Measurements from ENCODE around the gene TTBK1.

Gene TTBK1

DNA sequence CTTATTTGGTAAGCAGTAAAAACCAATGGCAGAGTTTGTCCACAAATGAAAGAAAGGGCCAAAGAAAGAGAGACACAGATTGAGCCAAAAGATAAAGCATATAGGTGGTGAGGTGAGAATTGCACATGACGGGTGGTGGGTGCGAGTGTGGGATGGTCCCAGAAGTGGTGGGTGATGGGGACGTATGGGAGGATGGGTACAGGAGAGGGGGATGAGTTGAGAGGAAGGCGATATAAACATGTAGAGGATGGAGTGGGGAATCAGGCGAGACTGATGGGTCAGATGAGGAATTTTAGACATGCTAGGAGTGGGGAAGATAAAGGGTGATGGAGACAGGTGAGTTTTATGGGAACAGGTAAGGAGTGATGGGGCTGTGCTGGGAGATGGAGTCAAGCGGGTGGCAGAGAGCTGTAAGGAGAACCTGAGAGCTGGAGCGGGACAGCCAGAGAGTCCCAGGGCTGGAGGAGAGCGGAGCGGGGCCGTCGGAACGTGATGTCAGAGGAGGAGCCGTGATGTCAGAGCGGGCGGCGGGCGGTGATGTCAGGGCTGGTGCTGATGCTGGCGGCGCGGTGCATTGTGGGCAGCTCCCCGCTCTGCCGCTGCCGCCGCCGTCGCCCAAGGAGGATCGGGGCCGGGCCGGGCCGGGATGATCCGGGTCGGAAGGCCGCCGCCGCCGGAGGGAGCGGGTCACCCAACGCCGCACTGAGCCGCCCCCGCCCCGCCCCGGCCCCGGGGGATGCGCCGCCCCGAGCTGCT, at the start of gene TTBK1:
Gene TTBK1, plus strand, starts transcription at position 574 of the 756 bp plus-strand sequence. CDS start 3,180 bp downstream, outside the sequence.
- DNase-seq (ENCODE audit: low spot score) = no peak

GRCh38 chr6:43193929-43194328, 49.4 kb upstream of the TTBK1 start:
- DNase-seq (ENCODE audit: low spot score) = no peak

GRCh38 chr6:43196337-43196736, 46.9 kb upstream of the TTBK1 start:
- no peak for DNase-seq (ENCODE audit: low spot score)

DNA sequence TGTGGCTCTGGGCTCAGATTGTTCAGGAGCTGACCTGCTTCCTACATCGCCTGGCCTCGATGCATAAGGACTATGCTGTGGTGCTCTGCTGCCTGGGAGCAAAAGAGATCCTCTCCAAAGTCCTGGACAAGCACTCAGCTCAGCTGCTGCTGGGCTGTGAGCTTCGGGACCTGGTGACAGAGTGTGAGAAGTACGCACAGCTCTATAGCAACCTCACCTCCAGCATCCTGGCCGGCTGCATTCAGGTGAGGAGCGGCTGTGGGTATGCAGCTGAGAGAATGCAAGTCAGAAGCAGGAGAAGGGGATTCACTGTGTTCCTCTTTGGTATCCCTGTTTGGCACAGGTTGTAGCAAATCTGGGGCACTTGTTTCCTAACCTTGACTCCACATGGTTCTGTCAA, 43.4 kb upstream of the TTBK1 start:
- DNase-seq (ENCODE audit: low spot score) = no peak

DNA sequence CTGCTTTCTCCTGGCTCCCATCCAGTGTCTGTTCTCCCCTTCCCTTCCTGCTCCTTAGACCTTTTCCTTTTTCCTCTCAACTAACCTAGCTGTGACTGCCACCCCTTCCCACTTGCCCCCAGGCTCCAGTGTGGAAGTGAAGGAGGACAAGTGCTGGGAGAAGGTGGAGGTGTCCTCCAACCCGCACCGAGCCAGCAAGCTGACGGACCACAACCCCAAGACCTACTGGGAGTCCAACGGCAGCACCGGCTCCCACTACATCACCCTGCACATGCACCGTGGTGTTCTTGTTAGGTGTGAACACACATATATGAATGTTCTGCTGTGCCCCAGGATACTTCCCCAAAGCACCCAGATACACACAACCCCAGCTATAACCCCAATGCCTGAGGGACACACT, 42.7 kb upstream of the TTBK1 start:
- DNase-seq (ENCODE audit: low spot score) = no peak

- no peak for DNase-seq (ENCODE audit: low spot score)
Measured at GRCh38 chr6:43202451-43202850, 40.8 kb upstream of the TTBK1 start.

GRCh38 chr6:43203029-43203717, 40.1 kb upstream of the TTBK1 start:
- no peak for DNase-seq (ENCODE audit: low spot score)

DNA sequence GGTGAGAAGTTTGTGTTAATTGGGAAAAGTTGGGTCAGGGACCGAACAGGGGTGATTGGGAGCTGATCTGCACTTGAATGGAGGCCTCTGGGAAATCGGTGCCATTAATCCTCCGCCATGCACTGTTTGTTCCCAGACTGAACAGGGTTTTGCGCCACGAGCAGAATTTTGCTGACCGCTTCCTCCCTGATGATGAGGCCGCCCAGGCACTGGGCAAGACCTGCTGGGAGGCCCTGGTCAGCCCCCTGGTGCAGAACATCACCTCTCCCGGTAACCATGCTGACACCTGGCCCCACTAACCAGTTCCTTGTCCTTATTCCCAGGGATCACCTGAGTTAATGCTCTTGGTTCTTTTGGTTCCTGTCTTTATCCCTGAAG, 39.6 kb upstream of the TTBK1 start:
- DNase-seq (ENCODE audit: low spot score) = no peak

DNA sequence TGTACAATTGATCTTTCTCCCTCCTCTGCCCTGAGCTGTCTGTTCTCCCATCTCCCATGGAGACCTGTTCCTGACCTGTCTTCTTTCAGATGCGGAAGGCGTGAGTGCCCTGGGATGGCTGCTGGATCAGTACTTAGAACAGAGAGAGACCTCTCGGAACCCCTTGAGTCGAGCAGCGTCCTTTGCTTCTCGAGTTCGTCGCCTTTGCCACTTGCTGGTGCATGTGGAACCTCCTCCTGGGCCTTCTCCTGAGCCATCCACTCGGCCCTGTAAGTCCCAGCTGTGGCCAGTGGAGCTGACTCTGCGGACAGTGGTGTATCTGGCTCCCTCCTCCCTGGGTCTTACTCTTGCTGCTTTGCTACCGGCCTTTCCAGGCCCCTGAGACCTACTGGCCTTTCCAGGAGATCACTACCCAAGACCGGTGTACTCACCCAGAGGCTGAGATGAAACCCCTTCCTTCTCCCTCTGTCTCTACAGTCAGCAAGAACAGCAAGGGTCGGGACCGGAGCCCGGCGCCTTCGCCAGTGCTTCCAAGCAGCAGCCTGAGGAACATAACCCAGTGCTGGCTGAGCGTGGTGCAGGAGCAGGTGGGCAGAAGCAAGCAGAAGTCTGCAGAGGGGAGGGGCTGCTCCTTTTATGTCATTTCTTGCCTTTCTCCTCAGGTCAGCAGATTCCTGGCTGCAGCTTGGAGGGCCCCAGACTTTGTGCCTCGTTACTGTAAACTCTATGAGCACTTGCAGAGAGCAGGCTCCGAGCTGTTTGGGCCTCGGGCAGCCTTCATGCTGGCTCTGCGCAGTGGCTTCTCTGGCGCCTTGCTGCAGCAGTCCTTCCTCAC, 38.8 kb upstream of the TTBK1 start:
- no peak for DNase-seq (ENCODE audit: low spot score)

- no peak for DNase-seq (ENCODE audit: low spot score)
Measured at GRCh38 chr6:43205849-43206248, 37.4 kb upstream of the TTBK1 start.

- no peak for DNase-seq (ENCODE audit: low spot score)
Measured at GRCh38 chr6:43207286-43207685, 36.0 kb upstream of the TTBK1 start.

DNA sequence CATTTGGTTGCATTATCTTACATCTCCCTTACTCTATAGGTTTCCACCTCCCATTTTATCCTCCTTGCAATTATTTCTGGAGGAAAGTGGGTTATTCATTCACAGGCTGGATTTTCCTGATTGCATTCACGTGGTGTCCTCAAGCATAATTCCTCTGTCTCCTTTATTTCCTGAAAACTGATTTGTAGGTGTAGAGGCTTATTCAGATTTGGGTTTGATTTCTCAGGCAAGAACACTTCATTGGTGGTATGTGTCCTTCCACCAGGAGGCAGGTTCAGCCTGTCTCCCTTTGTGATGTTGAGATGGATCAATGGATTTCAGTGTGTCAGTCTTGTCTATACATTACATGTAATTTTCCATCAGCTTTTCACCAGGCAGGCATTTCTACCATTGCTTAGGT, 31.3 kb upstream of the TTBK1 start:
- DNase-seq (ENCODE audit: low spot score) = no peak

DNA sequence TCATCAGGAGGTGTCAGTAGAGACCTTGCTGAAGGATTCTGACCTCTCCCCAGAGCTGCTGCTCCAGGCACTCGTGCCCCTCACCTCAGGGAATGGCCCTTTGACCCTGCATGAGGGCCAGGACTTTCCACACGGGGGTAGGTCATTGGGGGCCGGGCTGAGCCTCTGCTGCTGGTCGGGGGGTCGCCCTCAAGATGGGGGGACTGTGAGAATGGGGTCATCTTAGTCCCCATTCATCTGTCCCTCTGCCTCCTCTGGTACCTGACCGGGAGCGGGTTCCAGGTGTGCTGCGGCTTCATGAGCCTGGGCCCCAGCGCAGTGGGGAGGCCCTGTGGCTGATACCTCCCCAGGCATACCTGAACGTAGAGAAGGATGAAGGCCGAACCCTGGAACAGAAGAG, 29.9 kb upstream of the TTBK1 start:
- no peak for DNase-seq (ENCODE audit: low spot score)

DNA sequence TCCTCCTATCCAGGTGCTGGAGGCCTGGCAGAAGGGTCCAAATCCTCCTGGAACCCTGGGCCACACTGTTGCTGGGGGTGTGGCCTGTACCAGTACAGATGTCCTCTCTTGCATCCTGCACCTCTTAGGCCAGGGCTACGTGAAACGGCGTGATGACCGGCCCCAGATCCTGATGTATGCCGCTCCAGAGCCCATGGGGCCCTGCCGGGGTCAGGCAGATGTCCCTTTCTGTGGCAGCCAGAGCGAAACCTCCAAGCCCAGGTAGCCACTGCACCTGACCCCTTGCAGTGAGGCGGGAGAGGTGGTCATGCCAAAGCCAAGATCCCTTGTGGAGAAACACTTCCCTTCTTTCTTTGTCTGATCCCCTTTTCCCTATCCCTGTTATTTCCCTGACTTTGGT, 28.2 kb upstream of the TTBK1 start:
- DNase-seq (ENCODE audit: low spot score) = no peak

DNA sequence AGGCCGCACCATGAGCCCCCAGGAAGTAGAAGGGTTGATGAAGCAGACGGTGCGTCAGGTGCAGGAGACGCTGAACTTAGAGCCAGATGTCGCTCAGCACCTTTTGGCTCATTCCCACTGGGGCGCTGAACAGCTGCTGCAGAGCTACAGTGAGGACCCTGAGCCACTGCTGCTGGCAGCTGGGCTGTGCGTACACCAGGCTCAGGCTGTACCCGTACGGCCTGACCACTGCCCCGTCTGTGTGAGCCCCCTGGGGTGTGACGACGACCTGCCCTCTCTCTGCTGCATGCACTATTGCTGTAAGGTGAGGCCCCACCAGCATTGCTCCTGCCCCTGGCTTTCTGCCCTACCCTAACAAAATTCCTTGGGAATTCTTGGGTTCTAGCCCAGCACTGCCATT, 27.1 kb upstream of the TTBK1 start:
- no peak for DNase-seq (ENCODE audit: low spot score)

DNA sequence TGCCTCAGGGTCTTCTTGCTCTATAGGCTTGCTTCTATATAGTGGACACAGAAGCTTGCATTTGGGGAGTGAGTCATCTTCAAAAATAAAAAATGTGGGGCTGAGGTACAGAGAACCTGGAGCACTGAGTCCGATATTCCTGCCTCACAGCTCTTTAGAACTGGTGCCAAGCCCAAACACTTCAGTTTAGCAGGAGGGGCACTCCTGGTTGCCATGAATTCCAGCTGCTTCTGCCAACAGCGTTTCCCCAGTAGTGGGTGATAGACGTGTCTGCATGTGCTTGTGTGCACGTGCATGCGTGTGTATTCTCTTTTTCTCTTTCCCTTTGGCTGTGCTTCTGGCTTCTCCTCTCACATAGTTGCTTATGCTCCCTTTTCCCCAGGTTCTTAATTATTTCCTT, 25.9 kb upstream of the TTBK1 start:
- DNase-seq (ENCODE audit: low spot score) = no peak

- DNase-seq (ENCODE audit: low spot score) = no peak
Measured at GRCh38 chr6:43219119-43219518, 24.2 kb upstream of the TTBK1 start.

DNA sequence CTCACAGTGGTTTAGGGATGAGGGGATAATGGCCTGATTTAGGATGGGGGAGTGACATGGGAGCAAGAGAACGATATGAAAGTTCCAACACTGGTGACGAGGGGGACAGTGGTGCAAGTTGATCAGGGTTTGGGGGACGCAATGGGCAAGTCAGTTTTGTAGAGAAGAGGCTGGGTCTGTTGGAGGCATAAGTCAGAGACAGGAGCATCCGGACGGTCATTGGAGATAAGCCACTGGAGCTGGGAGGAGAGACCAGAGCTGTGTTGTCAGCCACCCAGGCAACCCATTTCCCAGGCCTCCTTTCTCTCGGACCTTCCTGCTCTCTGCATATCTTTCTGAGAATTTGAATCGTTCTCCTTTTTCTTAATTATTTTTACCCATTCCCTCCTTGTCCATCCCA, 23.5 kb upstream of the TTBK1 start:
- DNase-seq (ENCODE audit: low spot score) = no peak

DNA sequence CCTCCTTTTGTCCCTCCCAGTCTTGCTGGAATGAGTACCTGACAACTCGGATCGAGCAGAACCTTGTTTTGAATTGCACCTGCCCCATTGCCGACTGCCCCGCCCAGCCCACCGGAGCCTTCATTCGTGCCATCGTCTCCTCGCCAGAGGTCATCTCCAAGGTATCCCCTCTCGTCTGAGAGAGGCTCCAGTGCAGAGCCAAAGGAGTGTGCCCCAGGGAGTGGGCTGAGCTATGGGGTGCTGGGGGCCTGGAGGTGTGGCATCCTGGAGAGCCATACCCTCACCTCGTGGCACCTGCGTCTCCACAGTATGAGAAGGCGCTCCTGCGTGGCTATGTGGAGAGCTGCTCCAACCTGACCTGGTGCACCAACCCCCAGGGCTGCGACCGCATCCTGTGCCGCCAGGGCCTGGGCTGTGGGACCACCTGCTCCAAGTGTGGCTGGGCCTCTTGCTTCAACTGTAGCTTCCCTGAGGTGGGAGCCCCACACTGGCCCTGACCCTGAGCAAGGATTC, 22.8 kb upstream of the TTBK1 start:
- no peak for DNase-seq (ENCODE audit: low spot score)

DNA sequence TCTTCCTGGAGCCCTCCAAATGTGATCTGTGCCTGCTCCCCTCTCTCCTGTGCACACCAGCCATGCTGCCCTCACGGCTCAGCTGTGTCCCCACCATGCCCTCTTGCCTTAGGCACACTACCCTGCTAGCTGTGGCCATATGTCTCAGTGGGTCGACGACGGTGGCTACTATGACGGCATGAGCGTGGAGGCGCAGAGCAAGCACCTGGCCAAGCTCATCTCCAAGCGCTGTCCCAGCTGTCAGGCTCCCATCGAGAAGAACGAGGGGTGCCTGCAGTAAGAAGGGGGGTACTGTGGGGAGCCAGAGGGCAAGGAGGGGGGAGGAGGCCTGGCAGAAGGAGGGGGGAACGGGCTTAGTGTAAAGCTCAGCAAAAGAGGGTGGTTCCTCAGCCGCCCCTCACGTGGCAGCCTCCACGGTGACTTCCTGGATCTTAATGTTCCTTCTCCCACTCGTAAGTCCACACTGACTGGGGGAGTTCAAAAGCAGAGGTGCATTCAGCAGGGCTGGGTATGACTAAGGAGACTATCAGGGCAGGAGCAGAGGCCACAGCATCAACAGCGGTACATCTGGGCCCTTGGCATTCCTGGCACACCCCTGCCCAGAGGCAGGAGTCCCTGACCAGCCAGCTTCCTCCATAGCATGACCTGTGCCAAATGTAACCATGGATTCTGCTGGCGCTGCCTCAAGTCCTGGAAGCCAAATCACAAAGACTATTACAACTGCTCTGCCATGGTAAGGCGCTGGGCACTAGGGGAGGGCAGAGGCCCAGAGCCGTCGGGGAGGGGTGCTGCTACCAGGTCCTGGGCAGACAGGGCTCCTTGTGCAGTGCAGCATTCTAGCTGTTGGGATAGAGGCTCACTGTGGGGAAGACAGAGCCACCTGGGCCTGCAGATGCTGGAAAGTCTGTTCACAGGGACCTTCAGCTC, 22.0 kb upstream of the TTBK1 start:
- DNase-seq (ENCODE audit: low spot score) = no peak

GRCh38 chr6:43222418-43223059, 20.7 kb upstream of the TTBK1 start:
- no peak for DNase-seq (ENCODE audit: low spot score)

Data from COLO829 (cell line).